Activated T-cell treated with anti-CD3 and anti-CD28 coated beads, Interleukin-2, amount 50 U/mL, for 4 hours (primary cell): ENCODE data around the gene KCNQ1. TPM values are rescaled to one million over a fixed set of nuclear protein-coding genes. Genes with fewer than 3 reads are reported as not detected.
A peak's percentile ranks its signal among the peaks of the same experiment; 100 is the strongest.

Experiments used
- ATAC-seq, 2 donors: fragments of 200-7000 bp; cut with Tn5 transposase; one replicate each; pipeline ENCODE4 v1.10.0; 2021
- DNase-seq: peaks from one replicate; pipeline ENCODE4 v3.0.0-alpha.2; 2020
- H3K27me3 Mint-ChIP-seq: one replicate; pipeline ENCODE4 v1.8.0; 2021; ENCODE audit warnings: low read depth, mixed read lengths
- H3K36me3 Mint-ChIP-seq: one replicate; pipeline ENCODE4 v1.8.0; 2022; ENCODE audit warnings: mixed read lengths; ENCODE audit not compliant: insufficient read depth
- H3K4me1 Mint-ChIP-seq: one replicate; pipeline ENCODE4 v1.8.0; 2021; ENCODE audit warnings: low read depth, mixed read lengths
- H3K4me3 Mint-ChIP-seq: one replicate; pipeline ENCODE4 v1.8.0; 2021; ENCODE audit warnings: mild to moderate bottlenecking, moderate library complexity, mixed read lengths
- H3K9me3 Mint-ChIP-seq: one replicate; pipeline ENCODE4 v1.8.0; 2021; ENCODE audit warnings: mixed read lengths
- total RNA-seq, 3 donors: library from RNA; stranded (reverse); gene quantifications; one replicate each; pipeline ENCODE4 v1.2.1, GENCODE V29; 2021

KCNQ1 gene
- total RNA-seq, 3 donors from 2014 or later = 2.3 to 3.0 (median 2.8) TPM

GRCh38 chr11:2791139-2791520 lies 346.3 kb downstream of the KCNQ1 start:
- peaks cover 5% of the 10 kb centered on the region for H3K36me3 Mint-ChIP-seq
- peaks cover 3% of the 10 kb centered on the region for H3K4me1 Mint-ChIP-seq
- DNase-seq (no peak), ATAC-seq (no peak)
- H3K4me3 Mint-ChIP-seq = peak overlapping the region; percentile 38
- H3K27me3 Mint-ChIP-seq = no peaks in the 10 kb centered on the region
- H3K9me3 Mint-ChIP-seq = no peaks in the 10 kb centered on the region

GRCh38 chr11:2791521-2792380 lies 346.9 kb downstream of the KCNQ1 start:
- ATAC-seq (peak; percentile 77 to 90), DNase-seq (peak; percentile 11)
- H3K9me3 Mint-ChIP-seq = no peaks in the 10 kb centered on the region
- peaks cover 3% of the 10 kb centered on the region for H3K36me3 Mint-ChIP-seq
- H3K27me3 Mint-ChIP-seq = no peaks in the 10 kb centered on the region
- peak overlapping the region; percentile 56 for H3K4me3 Mint-ChIP-seq
- H3K4me1 Mint-ChIP-seq = peaks cover 3% of the 10 kb centered on the region

GRCh38 chr11:2792381-2793250 lies 347.8 kb downstream of the KCNQ1 start:
- peak overlapping the region; percentile 56 for H3K4me3 Mint-ChIP-seq
- no peaks in the 10 kb centered on the region for H3K9me3 Mint-ChIP-seq
- DNase-seq (no peak), ATAC-seq (peak in 1 of 2 donors; percentile 16)
- H3K27me3 Mint-ChIP-seq = no peaks in the 10 kb centered on the region
- peaks cover 3% of the 10 kb centered on the region for H3K4me1 Mint-ChIP-seq
- peaks cover 3% of the 10 kb centered on the region for H3K36me3 Mint-ChIP-seq

GRCh38 chr11:2793701-2794045 lies 348.9 kb downstream of the KCNQ1 start:
- Mint-ChIP-seq H3K9me3 (no peaks in the 10 kb centered on the region), H3K27me3 (no peaks in the 10 kb centered on the region), H3K4me3 (no peak overlapping the region), H3K36me3 (peaks cover 4% of the 10 kb centered on the region), H3K4me1 (peaks cover 3% of the 10 kb centered on the region)
- ATAC-seq = no peak
- DNase-seq = no peak

- no peak for ATAC-seq
- no peak for DNase-seq
- Mint-ChIP-seq H3K9me3 (no peaks in the 10 kb centered on the region), H3K4me1 (peaks cover 3% of the 10 kb centered on the region), H3K36me3 (peaks cover 2% of the 10 kb centered on the region), H3K27me3 (no peaks in the 10 kb centered on the region), H3K4me3 (no peak overlapping the region)
Measured at GRCh38 chr11:2794046-2794967, 349.5 kb downstream of the KCNQ1 start.

GRCh38 chr11:2794968-2795322 lies 350.1 kb downstream of the KCNQ1 start:
- peak; percentile 3 for DNase-seq
- Mint-ChIP-seq H3K36me3 (peaks cover 1% of the 10 kb centered on the region), H3K9me3 (no peaks in the 10 kb centered on the region), H3K27me3 (no peaks in the 10 kb centered on the region), H3K4me3 (no peak overlapping the region), H3K4me1 (peaks cover 3% of the 10 kb centered on the region)
- no peak for ATAC-seq

GRCh38 chr11:2795491-2795991 lies 350.7 kb downstream of the KCNQ1 start:
- H3K4me1 Mint-ChIP-seq = peaks cover 3% of the 10 kb centered on the region
- no peak overlapping the region for H3K4me3 Mint-ChIP-seq
- no peak for ATAC-seq
- peaks cover 1% of the 10 kb centered on the region for H3K36me3 Mint-ChIP-seq
- H3K9me3 Mint-ChIP-seq = no peaks in the 10 kb centered on the region
- no peaks in the 10 kb centered on the region for H3K27me3 Mint-ChIP-seq
- DNase-seq = peak; percentile 2

- Mint-ChIP-seq H3K4me1 (no peaks in the 10 kb centered on the region), H3K4me3 (no peak overlapping the region), H3K27me3 (no peaks in the 10 kb centered on the region), H3K9me3 (no peaks in the 10 kb centered on the region), H3K36me3 (peaks cover 1% of the 10 kb centered on the region)
- DNase-seq = peak; percentile 3
- ATAC-seq = no peak
Measured at GRCh38 chr11:2796091-2796490, 351.3 kb downstream of the KCNQ1 start.

- no peaks in the 10 kb centered on the region for H3K4me1 Mint-ChIP-seq
- no peak for ATAC-seq
Measured at GRCh38 chr11:2796508-2797113, 351.8 kb downstream of the KCNQ1 start.

GRCh38 chr11:2797121-2797711 lies 352.4 kb downstream of the KCNQ1 start:
- no peak for ATAC-seq
- Mint-ChIP-seq H3K27me3 (no peaks in the 10 kb centered on the region), H3K4me1 (no peaks in the 10 kb centered on the region), H3K36me3 (peaks cover 1% of the 10 kb centered on the region), H3K4me3 (no peak overlapping the region), H3K9me3 (no peaks in the 10 kb centered on the region)
- DNase-seq = peak; percentile 2

More at GRCh38 chr11:2796508-2797113, 351.8 kb downstream of the KCNQ1 start:
- Mint-ChIP-seq H3K4me3 (no peak overlapping the region), H3K9me3 (no peaks in the 10 kb centered on the region), H3K36me3 (peaks cover 1% of the 10 kb centered on the region), H3K27me3 (no peaks in the 10 kb centered on the region)
- peak; percentile 4 for DNase-seq

- DNase-seq (peak; percentile 3), ATAC-seq (no peak)
- no peak overlapping the region for H3K4me3 Mint-ChIP-seq
- H3K27me3 Mint-ChIP-seq = no peaks in the 10 kb centered on the region
- peaks cover 1% of the 10 kb centered on the region for H3K36me3 Mint-ChIP-seq
- H3K9me3 Mint-ChIP-seq = no peaks in the 10 kb centered on the region
- H3K4me1 Mint-ChIP-seq = no peaks in the 10 kb centered on the region
Measured at GRCh38 chr11:2797741-2798361, 353.0 kb downstream of the KCNQ1 start.

- ATAC-seq = no peak
- H3K9me3 Mint-ChIP-seq = no peaks in the 10 kb centered on the region
- no peaks in the 10 kb centered on the region for H3K27me3 Mint-ChIP-seq
- peaks cover 1% of the 10 kb centered on the region for H3K36me3 Mint-ChIP-seq
- DNase-seq = peak; percentile 1
- no peak overlapping the region for H3K4me3 Mint-ChIP-seq
- no peaks in the 10 kb centered on the region for H3K4me1 Mint-ChIP-seq
Measured at GRCh38 chr11:2798951-2799761, 354.3 kb downstream of the KCNQ1 start.
